K562 (cell line): ENCODE measurements around the gene PSMC1. TPM values are rescaled to one million over a fixed set of nuclear protein-coding genes. Genes with fewer than 3 reads are reported as not detected.

Experiments used
- ATAC-seq: fragments of 200-7000 bp; cut with Tn5 transposase; 3 replicates; pipeline ENCODE4 v1.9.1; 2020; ENCODE audit warnings: moderate library complexity
- BruUV-seq: library from RNA; stranded (reverse); fragments of 400-500 nt; replicated peaks from 2 replicates; lab custom pipeline; 2021; lab: Mats Ljungman, UMichigan
- CTCF ChIA-PET: fragments of 300-600 bp; formaldehyde crosslinking; extraction: SDS; loops from one replicate; lab custom pipeline; 2021; ENCODE audit warnings: low intra/inter-chr PET ratio; lab: Yijun Ruan, JAX
- POLR2A ChIA-PET: fragments of 300-600, 350-650 bp; sonication (Branson Sonifier 250); formaldehyde crosslinking; extraction: SDS; loops from one replicate; lab custom pipeline; 2021; ENCODE audit warnings: antibody characterized with exemption, inconsistent platforms; lab: Yijun Ruan, JAX
- DNase-seq, 4 experiments: peaks; one replicate each; pipeline versions ENCODE4 v3.0.0 to v3.0.0-alpha.2; 2011 to 2018; ENCODE audit warnings: low spot score in 3 of 4, mixed read lengths in 3 of 4; ENCODE audit errors: extremely low read depth in 1 of 4
- FAIRE-seq: peaks from 2 replicates; lab custom pipeline; 2011; peaks lifted over from hg19 to GRCh38; lab: Jason Lieb, UNC
- H2AFZ ChIP-seq: 2 replicates; pipeline ENCODE4 v1.6.0; 2011; ENCODE audit warnings: low read depth, low read length, control low read depth, inconsistent platforms
- H3K27ac ChIP-seq: fragments of 200-600 bp; 3 replicates; pipeline ENCODE4 v1.8.0; 2011; ENCODE audit warnings: low read depth, mild to moderate bottlenecking, control low read depth, inconsistent platforms, low read length, moderate library complexity, mixed read lengths; ENCODE audit errors: extremely low read depth
- H3K27me3 ChIP-seq, 2 experiments: fragments of 300-600 bp in 1 of 2; 2 replicates in 1 of 2; 3 replicates in 1 of 2; pipeline versions ENCODE4 v1.6.0 to v1.8.0; 2011; ENCODE audit warnings: inconsistent platforms in 2 of 2, low read length in 2 of 2, mild to moderate bottlenecking in 1 of 2, mixed read lengths in 1 of 2, moderate library complexity in 1 of 2; ENCODE audit not compliant: control insufficient read depth in 2 of 2, insufficient read depth in 2 of 2
- H3K36me3 ChIP-seq: fragments of 300-600 bp; 3 replicates; pipeline ENCODE4 v1.8.0; 2011; ENCODE audit warnings: mild to moderate bottlenecking, low read length, inconsistent platforms; ENCODE audit not compliant: control insufficient read depth, insufficient read depth
- H3K4me1 ChIP-seq, 2 experiments: fragments of 200-600 bp in 1 of 2; replicated peaks in 1 of 2; 2 replicates in 1 of 2; 3 replicates in 1 of 2; pipeline versions ENCODE4 v1.5.1 to v1.8.0; 2011; ENCODE audit warnings: inconsistent platforms in 2 of 2, low read length in 2 of 2, mild to moderate bottlenecking in 1 of 2, mixed read lengths in 1 of 2, moderate library complexity in 1 of 2; ENCODE audit not compliant: control insufficient read depth in 2 of 2, insufficient read depth in 2 of 2
- H3K4me2 ChIP-seq: 2 replicates; pipeline ENCODE4 v1.6.1; 2011; ENCODE audit warnings: low read length, control low read depth, inconsistent platforms, mixed read lengths; ENCODE audit not compliant: insufficient read depth
- H3K4me3 ChIP-seq: fragments of 200-600 bp; sonication (generic), shearing (Covaris generic); 2 replicates; pipeline ENCODE4 v1.5.1; 2016; ENCODE audit warnings: control low read depth, inconsistent platforms
- H3K79me2 ChIP-seq: fragments of 200-600 bp; 3 replicates; pipeline ENCODE4 v1.8.0; 2011; ENCODE audit warnings: low read length, inconsistent platforms; ENCODE audit not compliant: control insufficient read depth, insufficient read depth
- H3K9ac ChIP-seq, 2 experiments: 2 replicates each; pipeline versions ENCODE4 v1.6.0 to v1.6.1; 2011; ENCODE audit warnings: low read depth in 2 of 2, low read length in 2 of 2, control low read depth in 1 of 2, inconsistent platforms in 1 of 2, mild to moderate bottlenecking in 1 of 2, mixed read lengths in 1 of 2; ENCODE audit not compliant: insufficient read depth in 1 of 2
- H3K9me1 ChIP-seq: one replicate; pipeline ENCODE4 v1.6.0; 2011; ENCODE audit warnings: inconsistent platforms, mild to moderate bottlenecking, low read length, moderate library complexity; ENCODE audit not compliant: control insufficient read depth, insufficient read depth
- H3K9me3 ChIP-seq: replicated peaks from 2 replicates; pipeline ENCODE4 v1.5.1; 2011; ENCODE audit warnings: low read depth, low read length, inconsistent platforms; ENCODE audit not compliant: control insufficient read depth, insufficient read depth
- H4K20me1 ChIP-seq: replicated peaks from 2 replicates; pipeline ENCODE4 v1.6.1; 2011; ENCODE audit warnings: low read length, inconsistent platforms, mixed read lengths; ENCODE audit not compliant: control insufficient read depth, insufficient read depth
- ARNT ChIP-seq, 2 experiments: fragments of 450-650 bp; IDR thresholded peaks; 2 replicates each; pipeline ENCODE4 v1.6.1; 2016; ENCODE audit warnings: mild to moderate bottlenecking in 1 of 2
- CHD1 ChIP-seq: fragments of 200-600 bp; sonication (generic); IDR thresholded peaks from one replicate; pipeline ENCODE4 v1.6.1; 2012; ENCODE audit warnings: mild to moderate bottlenecking, moderate library complexity, low read length, inconsistent platforms
- E2F5 ChIP-seq: sonication (generic); formaldehyde crosslinking; IDR thresholded peaks from 2 replicates; pipeline ENCODE4 v1.8.0; 2022; ENCODE audit warnings: mild to moderate bottlenecking, missing genetic modification reagents
- GABPB1 ChIP-seq: sonication (generic); formaldehyde crosslinking; IDR thresholded peaks from 2 replicates; pipeline ENCODE4 v1.8.0; 2022; ENCODE audit warnings: mild to moderate bottlenecking, missing genetic modification reagents
- GTF2E2 ChIP-seq: fragments of 200-800 bp; sonication (Bioruptor generic); IDR thresholded peaks from 2 replicates; pipeline ENCODE4 v1.6.1; 2016; ENCODE audit warnings: missing genetic modification characterization, missing compliant biosample characterization
- HMG20A ChIP-seq: fragments of 450-650 bp; formaldehyde crosslinking; conservative IDR thresholded peaks from 2 replicates; pipeline ENCODE4 v1.4.0; 2020; ENCODE audit warnings: mild to moderate bottlenecking, mixed read lengths
- MEIS2 ChIP-seq: fragments of 450-650 bp; IDR thresholded peaks from 2 replicates; pipeline ENCODE4 v1.6.1; 2014; ENCODE audit warnings: mild to moderate bottlenecking; ENCODE audit not compliant: partially characterized antibody
- NCOA4 ChIP-seq: fragments of 450-650 bp; IDR thresholded peaks from 2 replicates; pipeline ENCODE4 v1.6.1; 2018; ENCODE audit warnings: mild to moderate bottlenecking; ENCODE audit not compliant: partially characterized antibody
- PHB2 ChIP-seq: fragments of 450-650 bp; IDR thresholded peaks from 2 replicates; pipeline ENCODE4 v1.6.1; 2017; ENCODE audit warnings: low read depth
- POLR2B ChIP-seq: fragments of 450-650 bp; IDR thresholded peaks from 2 replicates; pipeline ENCODE4 v1.6.1; 2018; ENCODE audit warnings: low read depth; ENCODE audit not compliant: partially characterized antibody
- SRSF7 ChIP-seq: fragments of 200-400 bp; formaldehyde crosslinking; optimal IDR thresholded peaks from 2 replicates; pipeline ENCODE3; 2017; ENCODE audit warnings: mild to moderate bottlenecking, low read depth, low read length
- TSC22D4 ChIP-seq: fragments of 450-650 bp; IDR thresholded peaks from 2 replicates; pipeline ENCODE4 v1.6.1; 2016; ENCODE audit warnings: missing genetic modification characterization, missing biosample characterization, control low read depth
- ZBTB2 ChIP-seq: fragments of 450-650 bp; IDR thresholded peaks from 2 replicates; pipeline ENCODE4 v1.6.1; 2016; ENCODE audit warnings: antibody characterized with exemption
- ZHX1 ChIP-seq: fragments of 150-350 bp; conservative IDR thresholded peaks from 2 replicates; pipeline ENCODE4 v1.6.1; 2014; ENCODE audit warnings: low read length
- ZNF165 ChIP-seq: fragments of 250-450 bp; sonication (Bioruptor Pico); IDR thresholded peaks from 2 replicates; pipeline ENCODE4 v1.4.0; 2020; ENCODE audit warnings: borderline replicate concordance
- WGBS: fragments of 100-300 bp; shearing (Covaris generic); methylation state at CpG from one replicate; pipeline ENCODE4 v1.1.6; 2016; ENCODE audit warnings: low coverage, mixed read lengths; ENCODE audit not compliant: insufficient coverage; ENCODE audit errors: missing lambda C conversion rate; 5-methylcytosine and 5-hydroxymethylcytosine counted together
- in situ Hi-C: fragments of 300-500 bp; cut with MboI; formaldehyde crosslinking; loops from 4 replicates; pipeline ENCODE4 v1.15.0; 2018; ENCODE audit warnings: inconsistent platforms, mixed read lengths
- intact Hi-C: fragments of 100-400 bp; cut with micrococcal nuclease; formaldehyde crosslinking; loops from 2 replicates; pipeline ENCODE4 v1.14.2; 2022
- polyA plus RNA-seq, 8 experiments: library from polyadenylated mRNA; depleted of rRNA in 4 of 8; stranded (reverse) in 5 of 8; unstranded in 3 of 8; fragments of >200 nt; fragmentation: Nextera tagmentation in 2 of 8; fragmentation: Illumina TruSeq in 1 of 8; extraction: Ambion mirVana in 2 of 8; extraction: Trizol in 1 of 8; gene quantifications; 2 replicates each; pipeline versions ENCODE4 v1.2.1 to v1.2.3, GENCODE V29; 2011 to 2014; ENCODE audit warnings: inconsistent platforms in 1 of 8, missing spikeins in 1 of 8
- total RNA-seq, 7 experiments: library from RNA; depleted of rRNA in 6 of 7; stranded (reverse); fragments of >200 nt in 6 of 7; fragmentation: Illumina TruSeq in 2 of 7; extraction: Trizol in 2 of 7; gene quantifications; 2 replicates each; pipeline versions ENCODE4 v1.2.1 to v1.2.3, GENCODE V29; 2011 to 2021; ENCODE audit warnings: low replicate concordance in 1 of 7
- TF ChIP-seq, protein P1 (sequence below), 2 experiments: fragments of 450-650 bp; IDR thresholded peaks; 2 replicates each; pipeline ENCODE4 v1.6.1; 2016

Gene PSMC1
- total and polyA plus RNA-seq, 9 of the 15 experiments (the other 6 are each of a cell fraction or from before 2014, with no cell fraction given): 87.8 to 276 (median 165) TPM

DNA sequence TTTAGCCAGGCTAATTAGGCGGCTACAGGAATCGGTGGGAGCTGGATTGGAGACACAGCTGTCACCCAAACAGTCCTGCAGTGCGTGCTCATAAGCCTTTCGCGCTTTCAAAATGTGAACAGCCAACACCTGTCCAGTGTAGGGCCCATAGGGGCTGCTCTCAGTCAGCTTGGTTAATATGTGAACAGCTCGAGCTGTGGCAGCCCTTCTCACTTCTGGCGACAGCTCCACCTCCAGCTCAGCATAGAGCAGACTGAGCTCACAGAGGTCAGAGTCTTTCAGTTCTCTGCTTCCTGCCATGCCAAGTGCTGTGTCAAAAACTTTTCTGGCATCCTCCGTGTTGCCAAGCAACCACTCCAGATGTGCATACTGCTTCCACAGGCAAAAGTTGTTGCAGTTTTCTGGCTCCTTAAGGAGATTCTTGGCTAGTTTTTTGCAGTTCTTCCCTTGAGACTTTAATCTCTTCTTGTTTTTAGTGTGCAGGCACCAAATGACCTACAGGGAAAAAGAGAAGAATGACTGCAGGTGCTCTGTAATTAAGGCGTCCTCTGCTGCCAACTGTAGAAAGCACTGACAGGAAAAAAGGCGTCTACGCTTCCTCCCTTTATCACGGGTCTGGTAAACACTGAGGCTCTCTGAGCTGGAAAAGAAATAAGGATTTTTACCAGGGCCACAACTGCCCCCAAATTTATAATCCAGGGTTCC, 32.5 kb downstream of the PSMC1 start:
- FAIRE-seq: no peak

More for the DNA sequence above, 32.5 kb downstream of the PSMC1 start:
- intact Hi-C loops: loop anchor here (5.0 kb wide), 1 partner anchor 408 kb away; no protein-coding TSS in a partner anchor
- H3K9me3 ChIP-seq: no peaks in the 10 kb centered on the region
- TF ChIP-seq SRSF7 (no peak), MEIS2 (no peak), PHB2 (no peak), POLR2B (no peak), ARNT (IDR thresholded peaks at IDR 0.05) (no peak), TSC22D4 (tag) (no peak), GABPB1 (CRISPR knock-in tag) (no peak), ZHX1 (no peak), ZNF165 (CRISPR knock-in tag) (no peak), NCOA4 (no peak), E2F5 (CRISPR knock-in tag) (no peak), HMG20A (no peak), CHD1 (no peak), GTF2E2 (tag) (no peak), ZBTB2 (no peak)
- TF ChIP-seq, protein P1, sequence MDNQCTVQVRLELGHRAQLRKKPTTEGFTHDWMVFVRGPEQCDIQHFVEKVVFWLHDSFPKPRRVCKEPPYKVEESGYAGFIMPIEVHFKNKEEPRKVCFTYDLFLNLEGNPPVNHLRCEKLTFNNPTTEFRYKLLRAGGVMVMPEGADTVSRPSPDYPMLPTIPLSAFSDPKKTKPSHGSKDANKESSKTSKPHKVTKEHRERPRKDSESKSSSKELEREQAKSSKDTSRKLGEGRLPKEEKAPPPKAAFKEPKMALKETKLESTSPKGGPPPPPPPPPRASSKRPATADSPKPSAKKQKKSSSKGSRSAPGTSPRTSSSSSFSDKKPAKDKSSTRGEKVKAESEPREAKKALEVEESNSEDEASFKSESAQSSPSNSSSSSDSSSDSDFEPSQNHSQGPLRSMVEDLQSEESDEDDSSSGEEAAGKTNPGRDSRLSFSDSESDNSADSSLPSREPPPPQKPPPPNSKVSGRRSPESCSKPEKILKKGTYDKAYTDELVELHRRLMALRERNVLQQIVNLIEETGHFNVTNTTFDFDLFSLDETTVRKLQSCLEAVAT (IDR thresholded peaks at IDR 0.05): no peak
- TF ChIP-seq, all 486 proteins: peak for 0
- no peaks in the 10 kb centered on the region for H3K79me2 ChIP-seq
- H3K4me1 ChIP-seq: no peaks in the 10 kb centered on the region
- DNase-seq (no peak), ATAC-seq (no peak)
- H3K9ac ChIP-seq: no peak overlapping the region
- no peak overlapping the region for H2AFZ ChIP-seq
- no peaks in the 10 kb centered on the region for H4K20me1 ChIP-seq
- no peak overlapping the region for H3K27ac ChIP-seq
- ChIA-PET POLR2A (interaction anchor here (0.7 to 1.0 kb wide), 4 partner anchors 10 to 260 kb away, joined by 3 to 4 read pairs (median 3); no protein-coding TSS in a partner anchor), CTCF (no interaction called here)
- no peak overlapping the region for H3K4me2 ChIP-seq
- H3K9me1 ChIP-seq: no peaks in the 10 kb centered on the region
- in situ Hi-C loops: no loop called here
- H3K4me3 ChIP-seq: no peak overlapping the region
- H3K27me3 ChIP-seq: no peaks in the 10 kb centered on the region
- BruUV-seq: no TSS peak
- 88% methylated on average over 12 of the region's 12 CpGs for WGBS
- H3K36me3 ChIP-seq: peaks cover 50% of the 10 kb centered on the region; the same call in 1 of the 3 replicates
